ENCODE measurements around the gene FAM184B.

- TF ChIP-seq CTCF (tag by site-specific recombination; IDR thresholded peaks at IDR 0.05) (no peak), ZNF704 (tag by site-specific recombination; IDR thresholded peaks at IDR 0.05) (no peak), ZNF324 (tag by site-specific recombination; IDR thresholded peaks at IDR 0.05) (no peak), YY1 (tag by site-specific recombination; IDR thresholded peaks at IDR 0.05) (no peak), ZNF518A (tag by site-specific recombination; conservative IDR thresholded peaks at IDR 0.05; ENCODE audit: low read depth) (no peak), EGR2 (tag by site-specific recombination; IDR thresholded peaks at IDR 0.05; ENCODE audit: low read depth) (no peak), ZNF664 (tag by site-specific recombination; IDR thresholded peaks at IDR 0.05) (no peak), IKZF3 (tag by site-specific recombination; IDR thresholded peaks at IDR 0.05) (no peak), PRDM10 (tag by site-specific recombination; IDR thresholded peaks at IDR 0.05) (no peak), ZNF274 (IDR thresholded peaks at IDR 0.05; ENCODE audit: low read length) (no peak), ZNF274 (tag by site-specific recombination; IDR thresholded peaks at IDR 0.05; ENCODE audit: borderline replicate concordance) (no peak), PRDM1 (tag by site-specific recombination; IDR thresholded peaks at IDR 0.05) (no peak), ZNF133 (tag by site-specific recombination; IDR thresholded peaks at IDR 0.05) (no peak), ZNF248 (tag by site-specific recombination; IDR thresholded peaks at IDR 0.05) (no peak), ZNF692 (tag by site-specific recombination; IDR thresholded peaks at IDR 0.05) (peak; percentile 80)
Observed at GRCh38 chr4:17687237-17687857, 94.1 kb downstream of the FAM184B start.
